Smooth muscle cell (in vitro differentiated cells): ENCODE data around the gene SLIRP. TPM values are rescaled to one million over a fixed set of nuclear protein-coding genes. Genes with fewer than 3 reads are reported as not detected.
"Not testable (repeated sequence)": the region's sequence is repeated elsewhere in the genome, so short reads cannot be mapped to it uniquely, and the experiment has no call there.

Source experiments
- DNase-seq: peaks from one replicate; lab custom pipeline; 2025; ENCODE audit not compliant: unreplicated experiment; lab: John Stamatoyannopoulos, UW
- H2AFZ ChIP-seq: fragments of 200-600 bp; sonication (generic); 2 replicates; pipeline ENCODE4 v1.6.0; 2016; ENCODE audit warnings: antibody characterized with exemption, low read depth, mild to moderate bottlenecking
- H3F3A ChIP-seq: fragments of 200-600 bp; sonication (generic); 2 replicates; pipeline ENCODE4 v1.6.0; 2017; ENCODE audit warnings: antibody characterized with exemption, low read depth
- H3K27ac ChIP-seq: fragments of 200-600 bp; sonication (generic); 2 replicates; pipeline ENCODE4 v1.5.1; 2016; ENCODE audit warnings: low read depth, mild to moderate bottlenecking
- H3K27me3 ChIP-seq: fragments of 200-600 bp; sonication (generic); 2 replicates; pipeline ENCODE4 v1.6.1; 2016; ENCODE audit warnings: low read depth, mild to moderate bottlenecking
- H3K36me3 ChIP-seq: fragments of 200-600 bp; sonication (generic); 2 replicates; pipeline ENCODE4 v1.5.1; 2016; ENCODE audit warnings: low read depth
- H3K4me1 ChIP-seq: fragments of 200-600 bp; sonication (generic); 2 replicates; pipeline ENCODE4 v1.5.1; 2016; ENCODE audit warnings: low read depth
- H3K4me2 ChIP-seq: fragments of 200-600 bp; sonication (generic); 2 replicates; pipeline ENCODE4 v1.6.0; 2016; ENCODE audit warnings: mild to moderate bottlenecking
- H3K4me3 ChIP-seq: fragments of 200-600 bp; sonication (generic); 2 replicates; pipeline ENCODE4 v1.5.1; 2016; ENCODE audit warnings: mild to moderate bottlenecking
- H3K79me2 ChIP-seq: fragments of 200-600 bp; sonication (generic); 2 replicates; pipeline ENCODE4 v1.6.0; 2016; ENCODE audit warnings: low read depth, mild to moderate bottlenecking
- H3K9ac ChIP-seq: fragments of 200-600 bp; sonication (generic); 2 replicates; pipeline ENCODE4 v1.6.0; 2016; ENCODE audit warnings: low read depth
- H3K9me3 ChIP-seq: fragments of 200-600 bp; sonication (generic); replicated peaks from 2 replicates; pipeline ENCODE4 v1.5.1; 2016; ENCODE audit warnings: low read depth
- H4K20me1 ChIP-seq: fragments of 200-600 bp; sonication (generic); 2 replicates; pipeline ENCODE4 v1.6.0; 2016; ENCODE audit warnings: low read depth
- CTCF ChIP-seq: fragments of 200-600 bp; sonication (generic); IDR thresholded peaks from 2 replicates; pipeline ENCODE4 v1.5.1; 2017; ENCODE audit warnings: borderline replicate concordance, mild to moderate bottlenecking, antibody characterized with exemption; ENCODE audit not compliant: insufficient read depth, poor library complexity, severe bottlenecking
- WGBS: methylation state at CpG from one replicate; pipeline ENCODE4 v1.1.7; 2016; ENCODE audit warnings: low lambda C conversion rate; 5-methylcytosine and 5-hydroxymethylcytosine counted together
- polyA plus RNA-seq: library from polyadenylated mRNA; unstranded; fragments of >200 nt; fragmentation: Nextera tagmentation; extraction: Ambion mirVana; gene quantifications from 2 replicates; pipeline ENCODE4 v1.2.1, GENCODE V29; 2016
- total RNA-seq: library from RNA; depleted of rRNA; stranded (reverse); fragments of >200 nt; gene quantifications from 2 replicates; pipeline ENCODE4 v1.2.3, GENCODE V29; 2014

Gene SLIRP
- total RNA-seq (655 and 735 TPM in 2 replicates), polyA plus RNA-seq (577 and 681 TPM in 2 replicates)

DNA sequence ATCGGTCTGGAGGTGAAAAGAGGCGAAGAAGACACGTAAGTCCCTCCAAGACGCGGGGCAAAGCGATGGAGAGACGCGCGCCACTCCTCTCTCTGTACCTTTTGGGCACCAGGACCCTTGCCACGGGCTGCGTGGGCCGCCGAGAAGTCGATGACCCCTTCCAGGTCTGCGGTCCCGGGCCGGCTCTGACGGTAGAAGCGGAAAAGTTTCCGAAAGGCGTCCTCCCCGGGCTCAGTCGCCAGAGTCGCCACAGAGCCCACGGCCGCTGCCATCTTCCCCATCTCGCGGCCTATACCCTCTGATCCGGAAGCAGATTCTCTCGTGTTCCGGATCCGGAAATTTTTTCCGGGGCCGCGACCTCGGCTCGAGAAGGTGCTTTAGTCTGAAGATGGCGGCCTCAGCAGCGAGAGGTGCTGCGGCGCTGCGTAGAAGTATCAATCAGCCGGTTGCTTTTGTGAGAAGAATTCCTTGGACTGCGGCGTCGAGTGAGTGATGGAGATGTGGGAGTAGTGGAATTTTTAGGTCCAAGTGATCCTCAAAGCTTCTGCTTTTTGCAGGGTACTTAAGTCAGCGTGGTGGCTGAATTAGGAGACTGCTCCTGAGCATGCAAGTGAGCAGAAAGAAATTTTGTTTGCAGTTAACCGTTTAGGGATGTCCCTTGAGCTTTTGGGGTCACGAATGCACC lies at the start of gene SLIRP, which contains the start of gene ALKBH1:
TSS of gene SLIRP (plus strand) at position 380 of the 685 bp plus-strand sequence. CDS start at position 389, 9 bp downstream.
TSS of gene ALKBH1 (minus strand) at position 300 of the 685 bp plus-strand sequence. CDS start at position 281, 19 bp downstream.
- no peaks in the 10 kb centered on the region for H3K36me3 ChIP-seq
- H3K9me3 ChIP-seq = no peaks in the 10 kb centered on the region
- no peaks in the 10 kb centered on the region for H3F3A ChIP-seq
- H3K9ac ChIP-seq = peak within 1 kb of the TSS; percentile 68
- H3K4me3 ChIP-seq = peak within 1 kb of the TSS; percentile 86
- peaks cover 25% of the 10 kb centered on the region for H3K4me1 ChIP-seq
- peaks cover 68% of the 10 kb centered on the region for H3K79me2 ChIP-seq
- no peak for TF ChIP-seq CTCF
- H2AFZ ChIP-seq = peak within 1 kb of the TSS; percentile 88
- H3K27me3 ChIP-seq = no peaks in the 10 kb centered on the region
- peak within 1 kb of the TSS; percentile 99 for H3K4me2 ChIP-seq
- WGBS = under 1% methylated on average over 49 of the region's 49 CpGs
- peaks cover 9% of the 10 kb centered on the region for H4K20me1 ChIP-seq
- DNase-seq = peak; percentile 27
- H3K27ac ChIP-seq = peak within 1 kb of the TSS; percentile 46

- H3K4me1 ChIP-seq = peaks cover 3% of the 10 kb centered on the region
- no peaks in the 10 kb centered on the region for H3F3A ChIP-seq
- no peaks in the 10 kb centered on the region for H3K36me3 ChIP-seq
- no peak overlapping the region for H3K27ac ChIP-seq
- H3K9ac ChIP-seq = no peak overlapping the region
- no peak for TF ChIP-seq CTCF
- no peak overlapping the region for H3K4me3 ChIP-seq
- DNase-seq = no peak
- 79% methylated on average over 2 of the region's 2 CpGs for WGBS
- H2AFZ ChIP-seq = no peak overlapping the region
- H3K9me3 ChIP-seq = no peaks in the 10 kb centered on the region
- no peak overlapping the region for H3K4me2 ChIP-seq
- no peaks in the 10 kb centered on the region for H3K27me3 ChIP-seq
- H4K20me1 ChIP-seq = no peaks in the 10 kb centered on the region
- no peaks in the 10 kb centered on the region for H3K79me2 ChIP-seq
Measured at GRCh38 chr14:77659831-77660230, 48.1 kb upstream of the SLIRP start.

GRCh38 chr14:77660754-77661153 lies 47.1 kb upstream of the SLIRP start:
- H2AFZ ChIP-seq = no peak overlapping the region
- no peaks in the 10 kb centered on the region for H4K20me1 ChIP-seq
- H3K36me3 ChIP-seq = no peaks in the 10 kb centered on the region
- peaks cover 3% of the 10 kb centered on the region for H3K4me1 ChIP-seq
- no peaks in the 10 kb centered on the region for H3K27me3 ChIP-seq
- H3K4me3 ChIP-seq = no peak overlapping the region
- H3K9me3 ChIP-seq = no peaks in the 10 kb centered on the region
- H3K4me2 ChIP-seq = no peak overlapping the region
- no peak overlapping the region for H3K27ac ChIP-seq
- WGBS = 86% methylated on average over 7 of the region's 7 CpGs
- no peaks in the 10 kb centered on the region for H3F3A ChIP-seq
- no peak for DNase-seq
- no peak for TF ChIP-seq CTCF
- H3K9ac ChIP-seq = no peak overlapping the region
- no peaks in the 10 kb centered on the region for H3K79me2 ChIP-seq

GRCh38 chr14:77661562-77661961 lies 46.3 kb upstream of the SLIRP start:
- H3K4me2 ChIP-seq, H2AFZ ChIP-seq, H3K9ac ChIP-seq, H3F3A ChIP-seq, H3K9me3 ChIP-seq, H3K4me1 ChIP-seq, H3K4me3 ChIP-seq, H3K36me3 ChIP-seq, H4K20me1 ChIP-seq, H3K27me3 ChIP-seq, H3K79me2 ChIP-seq, H3K27ac ChIP-seq, DNase-seq: not testable (repeated sequence)
- 52% methylated on average over 9 of the region's 9 CpGs for WGBS
